G401.6 (cell line): ENCODE results near the gene IKZF5.

ENCODE experiments used
- FAIRE-seq: peaks from 2 replicates; lab custom pipeline; 2012; peaks lifted over from hg19 to GRCh38; lab: Jason Lieb, UNC

Gene IKZF5

DNA sequence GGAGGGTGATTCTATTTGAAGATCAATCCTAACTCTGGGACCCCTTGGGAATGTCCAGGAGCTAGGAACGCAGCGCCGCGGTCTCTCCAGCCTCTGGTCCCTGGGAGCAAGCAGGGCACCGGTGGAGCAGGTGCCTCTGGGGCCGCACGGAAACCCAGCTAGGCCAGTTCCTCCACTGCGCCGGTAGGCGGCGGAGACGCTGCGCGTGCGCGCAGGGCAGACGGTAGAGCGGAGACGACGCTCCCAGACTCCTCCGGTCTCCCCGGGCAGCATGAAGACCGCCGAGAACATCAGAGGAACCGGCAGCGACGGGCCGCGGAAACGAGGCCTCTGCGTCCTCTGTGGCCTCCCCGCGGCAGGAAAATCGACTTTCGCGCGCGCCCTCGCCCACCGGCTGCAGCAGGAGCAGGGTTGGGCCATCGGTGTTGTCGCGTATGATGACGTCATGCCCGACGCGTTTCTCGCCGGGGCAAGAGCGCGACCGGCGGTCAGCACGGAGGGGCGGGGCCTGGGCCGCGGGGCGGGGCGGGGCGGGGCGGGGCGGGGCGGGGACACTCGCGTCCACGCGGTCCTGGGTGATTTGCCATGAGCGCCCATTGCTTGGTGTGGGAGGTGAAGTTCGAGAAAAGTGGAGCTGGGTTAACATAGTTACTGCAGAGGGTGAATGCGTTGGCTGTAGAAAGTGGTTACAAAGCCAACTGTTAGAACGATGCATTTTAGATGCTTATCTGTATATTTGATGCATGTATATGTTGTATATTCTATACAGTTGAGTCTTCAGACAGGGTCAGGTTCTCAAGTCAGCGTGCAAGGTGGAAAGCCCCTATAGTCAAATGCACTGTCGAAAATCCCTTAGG is 28.2 kb downstream of the IKZF5 start, which contains the start of gene PSTK:
TSS of gene PSTK (plus strand) at position 193 of the 857 bp plus-strand sequence. CDS start at position 272, 79 bp downstream.
- FAIRE-seq, result no peak

DNA sequence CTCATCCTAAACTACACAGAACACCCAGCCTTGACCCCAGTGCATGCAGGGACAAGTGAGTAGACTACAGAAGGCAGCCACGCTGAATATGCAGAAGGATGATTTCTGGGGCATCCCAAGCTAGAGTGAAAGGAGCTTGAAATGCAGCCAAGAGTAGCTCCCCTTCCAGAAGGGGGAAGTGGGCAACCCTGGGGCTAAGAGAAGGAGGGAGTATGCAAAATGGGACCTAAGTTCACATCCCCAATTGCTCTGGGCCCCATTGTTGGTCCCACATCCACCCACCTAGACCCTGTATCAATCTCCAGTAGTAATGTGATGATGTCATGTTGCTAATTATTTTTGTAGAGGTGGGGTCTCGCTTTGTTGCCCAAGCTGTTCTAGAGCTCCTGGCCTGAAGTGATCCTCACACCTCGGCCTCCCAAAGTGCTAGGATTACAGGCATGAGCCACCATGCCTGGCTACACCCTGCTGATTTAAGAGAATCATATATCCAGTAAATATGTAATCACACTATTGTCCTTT is 34.0 kb downstream of the IKZF5 start:
- FAIRE-seq, result no peak

DNA sequence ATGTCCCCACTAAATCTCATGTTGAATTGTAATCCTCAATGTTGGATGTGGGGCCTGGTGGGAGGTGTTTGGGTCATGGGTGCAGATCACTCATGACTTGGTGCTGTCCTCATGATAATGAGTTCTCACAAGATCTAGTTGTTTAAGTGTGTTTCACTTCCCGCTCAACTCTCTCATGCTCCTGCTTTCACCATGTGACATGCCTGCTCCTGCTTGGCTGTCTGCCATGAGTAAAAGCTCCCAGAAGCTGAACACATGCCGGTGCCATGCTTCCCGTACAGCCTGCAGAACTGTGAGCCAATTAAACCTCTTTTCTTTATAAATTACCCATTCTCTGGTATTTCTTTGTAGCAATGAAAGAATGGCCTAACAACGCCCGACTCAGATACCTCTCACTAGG is 34.6 kb downstream of the IKZF5 start:
- no peak for FAIRE-seq

DNA sequence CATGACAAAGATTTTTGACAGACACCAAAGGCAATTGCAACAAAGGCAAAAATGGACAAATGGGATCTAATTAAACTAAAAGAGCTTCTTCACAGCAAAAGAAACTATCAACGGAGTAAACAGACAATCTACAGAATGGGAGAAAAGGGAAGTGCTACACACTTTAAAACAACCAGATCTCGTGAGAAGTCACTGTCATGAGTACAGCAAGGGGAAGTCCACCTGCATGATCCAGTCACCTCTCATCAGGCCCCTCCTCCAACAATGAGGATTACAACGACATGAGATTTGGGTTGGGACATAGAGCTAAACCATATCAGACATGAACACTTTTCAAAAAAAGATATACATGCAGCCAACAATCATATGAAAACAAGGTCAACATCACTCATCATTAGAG is 39.9 kb downstream of the IKZF5 start:
- FAIRE-seq, result no peak

DNA sequence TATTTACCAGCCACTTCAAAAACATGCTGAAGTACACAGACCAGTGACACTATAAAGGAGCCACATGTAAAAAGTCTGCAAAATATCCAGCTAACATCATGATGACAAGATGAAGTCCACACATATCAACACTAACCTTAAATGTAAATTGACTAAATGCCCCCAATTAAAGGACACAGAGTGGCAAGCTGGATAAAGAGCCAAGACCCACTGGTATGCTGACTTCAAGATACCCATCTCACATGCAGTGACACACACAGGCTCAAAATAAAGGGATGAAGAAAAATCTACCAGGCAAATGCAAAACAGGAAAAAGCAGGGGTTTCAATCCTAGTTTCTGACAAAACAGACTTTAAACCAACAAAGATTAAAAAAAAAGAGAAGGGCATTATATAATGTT is 41.7 kb downstream of the IKZF5 start:
- FAIRE-seq, result no peak

DNA sequence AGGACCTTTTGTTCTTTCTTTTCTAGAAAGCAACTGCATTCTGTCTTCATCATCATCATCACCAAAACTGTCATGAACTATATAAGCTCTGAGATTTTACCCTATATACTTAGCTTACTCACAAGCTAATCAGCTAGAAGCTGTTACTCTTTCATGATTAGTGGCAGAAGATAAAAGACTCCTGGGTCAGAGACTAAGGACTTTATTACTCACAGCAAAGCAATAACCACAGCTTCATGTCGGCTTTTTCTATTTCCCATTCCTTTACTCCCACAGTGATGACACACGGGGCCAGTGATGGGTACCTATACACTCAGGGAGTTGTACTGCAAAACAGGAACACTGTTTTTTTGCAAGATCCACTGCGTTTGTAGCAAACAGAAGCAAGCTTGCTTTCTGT is 46.2 kb downstream of the IKZF5 start:
- FAIRE-seq, result no peak

DNA sequence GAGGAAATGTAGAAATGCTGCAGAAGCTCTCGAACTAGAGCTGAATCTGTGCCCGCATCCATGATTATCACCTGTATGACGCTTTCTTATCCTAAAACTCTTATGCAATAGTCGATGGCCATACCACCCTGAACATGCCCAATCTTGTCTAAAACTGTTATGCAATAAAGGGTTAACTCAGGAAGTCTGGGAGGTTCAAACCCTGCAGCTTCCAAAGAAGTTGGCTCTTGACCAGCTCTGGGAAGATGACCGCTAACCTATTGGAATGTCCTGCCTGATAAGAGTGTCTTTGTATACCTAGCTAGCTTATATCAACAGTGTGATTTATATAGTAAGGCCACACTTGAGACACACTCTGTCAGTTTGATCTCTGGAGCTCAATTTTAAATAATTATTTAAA is 51.1 kb downstream of the IKZF5 start:
- FAIRE-seq, result no peak

DNA sequence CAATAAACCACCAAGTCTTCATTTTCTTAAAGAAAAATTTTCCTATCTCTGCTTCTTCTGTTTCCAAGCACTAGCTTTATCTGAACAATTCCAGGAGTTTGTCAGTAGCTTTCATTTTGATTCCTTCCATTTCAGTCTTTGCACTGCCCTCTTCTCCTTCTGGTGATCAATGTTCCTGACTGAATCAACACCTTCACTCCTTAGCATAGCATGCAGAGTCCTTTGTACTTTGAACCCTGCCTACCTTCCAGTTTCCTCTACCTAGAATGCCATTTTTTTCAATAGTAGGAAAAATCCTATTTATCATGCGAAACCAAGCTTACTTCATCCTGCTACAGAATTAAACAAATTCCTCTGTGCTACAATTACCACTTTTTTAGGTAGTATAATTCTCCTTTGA is 52.7 kb downstream of the IKZF5 start:
- no peak for FAIRE-seq

DNA sequence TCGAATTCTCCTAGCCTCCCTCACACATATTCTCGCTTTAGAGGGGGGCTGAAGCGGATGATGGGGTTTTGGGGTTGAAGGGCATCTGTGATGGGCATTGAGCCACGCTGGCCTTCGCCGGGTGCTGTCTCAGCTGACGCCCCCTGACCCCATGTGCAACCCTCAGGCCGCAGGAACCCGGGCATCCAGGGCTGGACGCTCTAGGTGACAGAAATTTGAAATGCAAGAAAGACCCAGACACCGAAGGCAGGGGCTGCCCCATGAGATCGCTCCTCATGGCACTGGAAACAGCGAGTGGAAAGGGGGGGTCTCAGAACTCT is 53.9 kb downstream of the IKZF5 start:
- no peak for FAIRE-seq

DNA sequence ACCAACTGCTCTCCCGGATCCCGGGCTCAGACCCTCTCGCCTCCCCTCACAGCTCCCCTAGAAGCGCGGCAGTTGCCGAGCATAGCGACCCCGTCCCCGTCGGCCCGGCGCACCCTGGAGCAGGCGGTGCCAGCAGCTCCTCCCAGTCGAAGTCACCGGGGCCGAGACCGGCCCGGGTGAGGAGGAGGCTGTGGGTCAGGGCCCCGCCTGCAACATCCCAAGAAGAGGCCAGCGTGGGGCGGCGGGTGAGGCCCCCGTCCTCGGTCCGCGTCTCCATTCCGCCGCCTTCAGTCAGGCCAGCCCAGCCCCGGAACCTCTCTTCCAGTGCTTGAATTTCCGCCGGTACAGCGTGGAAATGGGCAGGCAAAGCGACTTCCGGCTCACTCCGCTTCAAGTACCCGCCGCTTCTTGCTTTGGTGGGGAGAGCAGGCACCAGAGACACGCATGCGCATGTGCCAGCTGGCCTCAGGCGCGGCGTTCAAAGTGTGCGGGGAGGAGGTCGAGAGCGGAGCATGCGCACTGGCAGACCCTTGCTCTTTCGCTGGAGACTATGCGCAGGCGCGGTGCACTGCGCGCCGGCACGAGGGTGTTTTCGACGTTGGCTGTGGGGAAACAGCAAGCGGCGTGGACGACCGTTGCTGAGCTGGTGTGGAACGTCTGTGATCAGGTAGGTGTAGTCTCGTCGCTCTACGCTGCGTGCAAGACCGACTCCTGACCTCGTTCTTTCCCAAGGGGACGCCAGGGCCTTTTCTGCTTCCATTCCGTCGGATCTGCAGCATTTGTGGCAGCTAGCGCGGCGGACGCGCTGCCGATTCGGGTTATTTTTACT is 54.5 kb downstream of the IKZF5 start, which contains the start of gene C10orf88:
TSS of gene C10orf88 (minus strand) at position 326 of the 829 bp plus-strand sequence. CDS start at position 277, 49 bp downstream.
- peak; percentile 90 for FAIRE-seq

DNA sequence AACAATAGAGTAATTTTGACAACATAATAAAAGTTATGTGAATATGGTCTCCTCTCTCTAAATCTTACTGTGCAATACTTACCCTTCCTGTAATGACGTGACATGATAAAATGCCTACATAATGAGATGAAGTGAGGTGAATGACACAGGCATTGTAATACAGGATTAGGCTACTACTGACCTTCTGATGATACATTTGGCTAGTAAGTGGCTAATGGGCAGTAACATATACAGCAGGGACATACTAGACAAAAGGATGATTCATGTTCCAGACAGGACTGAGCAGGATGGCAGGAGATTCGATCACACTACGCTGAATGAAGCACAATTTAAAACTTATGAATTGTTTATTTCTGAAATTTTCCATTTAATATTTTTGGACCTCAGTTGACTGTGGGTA is 59.3 kb downstream of the IKZF5 start:
- FAIRE-seq, result no peak
